HCT116 (cell line): ENCODE measurements around the gene LDAH. TPM values are rescaled to one million over a fixed set of nuclear protein-coding genes. Genes with fewer than 3 reads are reported as not detected.

Experiments used
- ATAC-seq: fragments of 200-7000 bp; cut with Tn5 transposase; 2 replicates; pipeline ENCODE4 v1.9.1; 2020; ENCODE audit warnings: mild to moderate bottlenecking, moderate library complexity
- BruUV-seq: library from RNA; stranded (reverse); fragments of 400-500 nt; replicated peaks from 2 replicates; lab custom pipeline; 2021; lab: Mats Ljungman, UMichigan
- CTCF ChIA-PET: fragments of 300-600 bp; sonication (Branson Sonifier 250); formaldehyde crosslinking; loops from one replicate; lab custom pipeline; 2021; ENCODE audit warnings: antibody characterized with exemption; lab: Charles Lee
- POLR2A ChIA-PET: fragments of 300-600, 350-600 bp; sonication (Branson Sonifier 250); formaldehyde crosslinking; loops from one replicate; lab custom pipeline; 2021; ENCODE audit warnings: antibody characterized with exemption; lab: Charles Lee
- RAD21 ChIA-PET, 2 experiments: fragments of 300-600 bp; sonication (Branson Sonifier 250); formaldehyde crosslinking; loops; one replicate each; lab custom pipeline; 2023; ENCODE audit warnings: low total read pairs in 2 of 2; ENCODE audit not compliant: uncharacterized antibody in 2 of 2, unreplicated experiment in 2 of 2, low non-redundant PET in 1 of 2; lab: Charles Lee
- DNase-seq: peaks from one replicate; pipeline ENCODE4 v3.0.0-alpha.2; 2010; ENCODE audit warnings: low read depth, low spot score
- H2AFZ ChIP-seq: fragments of 200-600 bp; shearing (Covaris generic), sonication (generic); 2 replicates; pipeline ENCODE4 v1.6.1; 2017; ENCODE audit warnings: low read depth, mixed run types, mixed read lengths, antibody characterized with exemption, low read length; ENCODE audit not compliant: poor library complexity, severe bottlenecking
- H3K27ac ChIP-seq: 2 replicates; pipeline ENCODE4 v1.5.1; 2012; ENCODE audit warnings: low read depth, low read length
- H3K27me3 ChIP-seq: fragments of 200-600 bp; sonication (generic); 2 replicates; pipeline ENCODE4 v1.6.1; 2016; ENCODE audit warnings: mixed run types, low read length, mixed read lengths; ENCODE audit not compliant: insufficient read depth
- H3K36me3 ChIP-seq, 2 experiments: fragments of 200-500 bp in 1 of 2; fragments of 200-600 bp in 1 of 2; sonication (Bioruptor generic) in 1 of 2; sonication (generic) in 1 of 2; 2 replicates each; pipeline versions ENCODE4 v1.5.1 to v1.6.1; 2014 to 2016; ENCODE audit warnings: low read length in 2 of 2, inconsistent platforms in 1 of 2, mixed read lengths in 1 of 2, mixed run types in 1 of 2; ENCODE audit not compliant: insufficient read depth in 2 of 2, control insufficient read depth in 1 of 2
- H3K4me1 ChIP-seq, 2 experiments: fragments of 200-600 bp in 1 of 2; sonication (generic) in 1 of 2; 2 replicates each; pipeline versions ENCODE4 v1.5.1 to v1.6.1; 2012 to 2017; ENCODE audit warnings: low read length in 2 of 2, inconsistent platforms in 1 of 2, mild to moderate bottlenecking in 1 of 2, mixed read lengths in 1 of 2, mixed run types in 1 of 2, moderate library complexity in 1 of 2; ENCODE audit not compliant: insufficient read depth in 2 of 2, control insufficient read depth in 1 of 2
- H3K4me2 ChIP-seq: fragments of 200-600 bp; sonication (generic); 2 replicates; pipeline ENCODE4 v1.6.1; 2017; ENCODE audit warnings: mixed run types, low read length, mixed read lengths
- H3K4me3 ChIP-seq, 2 experiments: fragments of 200-600 bp in 1 of 2; sonication (generic) in 1 of 2; replicated peaks in 1 of 2; 2 replicates each; pipeline ENCODE4 v1.5.1; 2011 to 2016; ENCODE audit warnings: low read length in 2 of 2, control low read depth in 1 of 2, low read depth in 1 of 2, mild to moderate bottlenecking in 1 of 2, mixed read lengths in 1 of 2, mixed run types in 1 of 2
- H3K79me2 ChIP-seq: fragments of 200-600 bp; sonication (generic); 2 replicates; pipeline ENCODE4 v1.6.1; 2017; ENCODE audit warnings: mild to moderate bottlenecking, mixed run types, low read length, moderate library complexity, mixed read lengths; ENCODE audit not compliant: insufficient read depth
- H3K9ac ChIP-seq: fragments of 200-600 bp; sonication (generic); 2 replicates; pipeline ENCODE4 v1.6.1; 2016; ENCODE audit warnings: low read length, mixed read lengths
- H3K9me2 ChIP-seq: fragments of 200-600 bp; sonication (generic), shearing (Covaris generic); 2 replicates; pipeline ENCODE4 v1.6.1; 2017; ENCODE audit warnings: mixed run types, mild to moderate bottlenecking, moderate library complexity; ENCODE audit not compliant: insufficient read depth
- H3K9me3 ChIP-seq, 2 experiments: fragments of 200-500 bp in 1 of 2; fragments of 200-600 bp in 1 of 2; sonication (Bioruptor generic) in 1 of 2; sonication (generic) in 1 of 2; 2 replicates each; pipeline ENCODE4 v1.6.1; 2014 to 2017; ENCODE audit warnings: low read length in 2 of 2, mixed read lengths in 2 of 2, inconsistent platforms in 1 of 2, low read depth in 1 of 2, mild to moderate bottlenecking in 1 of 2, mixed run types in 1 of 2, moderate library complexity in 1 of 2; ENCODE audit not compliant: control insufficient read depth in 1 of 2, insufficient read depth in 1 of 2
- H4K20me1 ChIP-seq: fragments of 200-600 bp; sonication (generic), shearing (Covaris generic); 2 replicates; pipeline ENCODE4 v1.6.1; 2017; ENCODE audit warnings: mixed run types, mild to moderate bottlenecking, moderate library complexity; ENCODE audit not compliant: insufficient read depth
- CEBPB ChIP-seq: IDR thresholded peaks from 2 replicates; pipeline ENCODE4 v1.6.1; 2012; ENCODE audit warnings: low read depth
- EGR1 ChIP-seq: IDR thresholded peaks from 2 replicates; pipeline ENCODE4 v1.6.1; 2012; ENCODE audit warnings: low read depth
- ELF1 ChIP-seq: IDR thresholded peaks from 2 replicates; pipeline ENCODE4 v1.6.1; 2012; ENCODE audit warnings: low read depth, borderline replicate concordance
- EZH2phosphoT487 ChIP-seq: fragments of 200-600 bp; IDR thresholded peaks from 2 replicates; pipeline ENCODE4 v1.6.1; 2018; ENCODE audit warnings: antibody characterized with exemption, borderline replicate concordance
- JUND ChIP-seq: IDR thresholded peaks from 2 replicates; pipeline ENCODE4 v1.6.1; 2012
- POLR2AphosphoS5 ChIP-seq: IDR thresholded peaks from 2 replicates; pipeline ENCODE4 v1.6.1; 2011; ENCODE audit warnings: mild to moderate bottlenecking, low read depth, low read length, moderate library complexity
- RAD21 ChIP-seq: IDR thresholded peaks from 2 replicates; pipeline ENCODE4 v1.6.1; 2012; ENCODE audit warnings: low read depth, mild to moderate bottlenecking
- SIN3A ChIP-seq: IDR thresholded peaks from 2 replicates; pipeline ENCODE4 v1.6.1; 2012; ENCODE audit warnings: low read depth
- SP1 ChIP-seq: IDR thresholded peaks from 2 replicates; pipeline ENCODE4 v1.6.1; 2012; ENCODE audit warnings: low read depth
- SRF ChIP-seq: IDR thresholded peaks from 2 replicates; pipeline ENCODE4 v1.6.1; 2012; ENCODE audit warnings: low read depth
- TCF7L2 ChIP-seq: IDR thresholded peaks from 2 replicates; pipeline ENCODE4 v1.7.0; 2011; ENCODE audit warnings: borderline replicate concordance, inconsistent platforms; ENCODE audit not compliant: insufficient read depth, insufficient read length; ENCODE audit errors: extremely low read depth
- YY1 ChIP-seq: IDR thresholded peaks from 2 replicates; pipeline ENCODE4 v1.6.1; 2011; ENCODE audit warnings: low read length, low read depth, moderate library complexity, mild to moderate bottlenecking; ENCODE audit not compliant: insufficient replicate concordance; ENCODE audit errors: extremely low read depth
- ZFX ChIP-seq: fragments of 450-650 bp; IDR thresholded peaks from 2 replicates; pipeline ENCODE4 v1.6.1; 2017
- ZNF274 ChIP-seq: fragments of 200-500 bp; sonication (Bioruptor generic); IDR thresholded peaks from 2 replicates; pipeline ENCODE4 v1.6.1; 2014; ENCODE audit warnings: mild to moderate bottlenecking, low read depth, low read length, inconsistent platforms
- intact Hi-C: fragments of 100-400 bp; cut with micrococcal nuclease; formaldehyde crosslinking; loops from 2 replicates; pipeline ENCODE4 v1.10.0; 2022
- total RNA-seq: library from RNA; stranded (reverse); gene quantifications from one replicate; pipeline ENCODE4 v1.2.1, GENCODE V29; 2021; ENCODE audit not compliant: unreplicated experiment
- TF ChIP-seq, protein P1 (sequence below): IDR thresholded peaks from 2 replicates; pipeline ENCODE4 v1.6.1; 2012; ENCODE audit warnings: low read depth
- TF ChIP-seq, protein P2 (sequence below): IDR thresholded peaks from 2 replicates; pipeline ENCODE4 v1.6.1; 2012
- TF ChIP-seq, protein P3 (sequence below), 3 experiments: fragments of 200-600 bp in 1 of 3; sonication (generic) in 1 of 3; IDR thresholded peaks in 2 of 3; conservative IDR thresholded peaks in 1 of 3; 2 replicates each; pipeline ENCODE4 v1.5.1; 2012 to 2017; ENCODE audit warnings: low read depth in 2 of 3, low read length in 2 of 3, antibody characterized with exemption in 1 of 3, borderline replicate concordance in 1 of 3, control low read depth in 1 of 3, mild to moderate bottlenecking in 1 of 3, mixed read lengths in 1 of 3, mixed run types in 1 of 3, moderate library complexity in 1 of 3; ENCODE audit not compliant: insufficient read depth in 1 of 3

The LDAH gene
- total RNA-seq, 1 experiment from 2014 or later, result 25.7 TPM

DNA sequence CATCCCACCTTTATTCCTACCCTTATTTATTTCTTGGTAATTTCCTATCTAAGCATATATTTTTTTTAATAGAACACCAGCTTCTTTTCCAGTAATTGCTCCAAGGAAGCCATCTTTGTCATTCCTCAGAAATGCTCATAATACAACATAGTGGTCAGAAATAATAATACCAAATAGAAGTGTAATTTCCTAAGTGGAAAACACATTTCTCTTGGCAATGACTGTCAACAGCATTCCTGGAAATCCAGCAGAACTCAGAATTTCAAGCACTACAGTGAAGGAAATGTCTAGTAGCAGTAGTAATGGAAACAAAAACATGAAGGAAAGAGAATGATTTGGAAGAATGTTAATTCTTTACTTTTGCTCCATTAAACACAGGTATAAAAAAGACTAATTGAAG, 99.4 kb downstream of the LDAH start:
- CTCF ChIA-PET, result no interaction called here
- POLR2A ChIA-PET, result no interaction called here
- intact Hi-C loops, result no loop called here

More for the DNA sequence above, 99.4 kb downstream of the LDAH start:
- no peaks in the 10 kb centered on the region for H3K9me3 ChIP-seq
- H3K9me2 ChIP-seq, result no peaks in the 10 kb centered on the region
- H3K27me3 ChIP-seq, result no peaks in the 10 kb centered on the region
- no peak overlapping the region for H3K27ac ChIP-seq
- H3K9ac ChIP-seq, result no peak overlapping the region
- H3K79me2 ChIP-seq, result no peaks in the 10 kb centered on the region
- H3K4me2 ChIP-seq, result no peak overlapping the region
- H4K20me1 ChIP-seq, result no peaks in the 10 kb centered on the region
- no peak for DNase-seq
- ATAC-seq, result no peak
- H3K4me3 ChIP-seq, result no peak overlapping the region
- H3K36me3 ChIP-seq, result no peaks in the 10 kb centered on the region
- no peak overlapping the region for H2AFZ ChIP-seq
- RAD21 ChIA-PET, result no interaction called here
- no peak for TF ChIP-seq ELF1
- no peak for TF ChIP-seq ZFX
- no peak for TF ChIP-seq SIN3A
- TF ChIP-seq YY1, result no peak
- TF ChIP-seq, protein P1, sequence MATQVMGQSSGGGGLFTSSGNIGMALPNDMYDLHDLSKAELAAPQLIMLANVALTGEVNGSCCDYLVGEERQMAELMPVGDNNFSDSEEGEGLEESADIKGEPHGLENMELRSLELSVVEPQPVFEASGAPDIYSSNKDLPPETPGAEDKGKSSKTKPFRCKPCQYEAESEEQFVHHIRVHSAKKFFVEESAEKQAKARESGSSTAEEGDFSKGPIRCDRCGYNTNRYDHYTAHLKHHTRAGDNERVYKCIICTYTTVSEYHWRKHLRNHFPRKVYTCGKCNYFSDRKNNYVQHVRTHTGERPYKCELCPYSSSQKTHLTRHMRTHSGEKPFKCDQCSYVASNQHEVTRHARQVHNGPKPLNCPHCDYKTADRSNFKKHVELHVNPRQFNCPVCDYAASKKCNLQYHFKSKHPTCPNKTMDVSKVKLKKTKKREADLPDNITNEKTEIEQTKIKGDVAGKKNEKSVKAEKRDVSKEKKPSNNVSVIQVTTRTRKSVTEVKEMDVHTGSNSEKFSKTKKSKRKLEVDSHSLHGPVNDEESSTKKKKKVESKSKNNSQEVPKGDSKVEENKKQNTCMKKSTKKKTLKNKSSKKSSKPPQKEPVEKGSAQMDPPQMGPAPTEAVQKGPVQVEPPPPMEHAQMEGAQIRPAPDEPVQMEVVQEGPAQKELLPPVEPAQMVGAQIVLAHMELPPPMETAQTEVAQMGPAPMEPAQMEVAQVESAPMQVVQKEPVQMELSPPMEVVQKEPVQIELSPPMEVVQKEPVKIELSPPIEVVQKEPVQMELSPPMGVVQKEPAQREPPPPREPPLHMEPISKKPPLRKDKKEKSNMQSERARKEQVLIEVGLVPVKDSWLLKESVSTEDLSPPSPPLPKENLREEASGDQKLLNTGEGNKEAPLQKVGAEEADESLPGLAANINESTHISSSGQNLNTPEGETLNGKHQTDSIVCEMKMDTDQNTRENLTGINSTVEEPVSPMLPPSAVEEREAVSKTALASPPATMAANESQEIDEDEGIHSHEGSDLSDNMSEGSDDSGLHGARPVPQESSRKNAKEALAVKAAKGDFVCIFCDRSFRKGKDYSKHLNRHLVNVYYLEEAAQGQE, result no peak
- TF ChIP-seq EZH2phosphoT487, result no peak
- TF ChIP-seq SRF, result no peak
- TF ChIP-seq, protein P2, sequence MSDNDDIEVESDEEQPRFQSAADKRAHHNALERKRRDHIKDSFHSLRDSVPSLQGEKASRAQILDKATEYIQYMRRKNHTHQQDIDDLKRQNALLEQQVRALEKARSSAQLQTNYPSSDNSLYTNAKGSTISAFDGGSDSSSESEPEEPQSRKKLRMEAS, result no peak
- no peak for TF ChIP-seq CEBPB
- no peak for TF ChIP-seq JUND
- no peak for TF ChIP-seq ZNF274
- TF ChIP-seq RAD21, result no peak
- no peak for TF ChIP-seq TCF7L2
- TF ChIP-seq EGR1, result no peak
- TF ChIP-seq SP1, result no peak
- TF ChIP-seq POLR2AphosphoS5, result no peak
- TF ChIP-seq, protein P3, sequence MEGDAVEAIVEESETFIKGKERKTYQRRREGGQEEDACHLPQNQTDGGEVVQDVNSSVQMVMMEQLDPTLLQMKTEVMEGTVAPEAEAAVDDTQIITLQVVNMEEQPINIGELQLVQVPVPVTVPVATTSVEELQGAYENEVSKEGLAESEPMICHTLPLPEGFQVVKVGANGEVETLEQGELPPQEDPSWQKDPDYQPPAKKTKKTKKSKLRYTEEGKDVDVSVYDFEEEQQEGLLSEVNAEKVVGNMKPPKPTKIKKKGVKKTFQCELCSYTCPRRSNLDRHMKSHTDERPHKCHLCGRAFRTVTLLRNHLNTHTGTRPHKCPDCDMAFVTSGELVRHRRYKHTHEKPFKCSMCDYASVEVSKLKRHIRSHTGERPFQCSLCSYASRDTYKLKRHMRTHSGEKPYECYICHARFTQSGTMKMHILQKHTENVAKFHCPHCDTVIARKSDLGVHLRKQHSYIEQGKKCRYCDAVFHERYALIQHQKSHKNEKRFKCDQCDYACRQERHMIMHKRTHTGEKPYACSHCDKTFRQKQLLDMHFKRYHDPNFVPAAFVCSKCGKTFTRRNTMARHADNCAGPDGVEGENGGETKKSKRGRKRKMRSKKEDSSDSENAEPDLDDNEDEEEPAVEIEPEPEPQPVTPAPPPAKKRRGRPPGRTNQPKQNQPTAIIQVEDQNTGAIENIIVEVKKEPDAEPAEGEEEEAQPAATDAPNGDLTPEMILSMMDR (IDR thresholded peaks at IDR 0.05 in 2 of 3, conservative IDR thresholded peaks at IDR 0.05 in 1 of 3; ENCODE audit: borderline replicate concordance in 1 of 3, insufficient read depth in 1 of 3, low read depth in 2 of 3, low read length in 2 of 3), result no peak
- TF ChIP-seq, all 23 proteins: peak for 0
- H3K4me1 ChIP-seq, result no peaks in the 10 kb centered on the region
- no TSS peak for BruUV-seq
